ENCODE results near the gene PRKAR2B.
A peak's percentile ranks its signal among the peaks of the same experiment; 100 is the strongest.
"Not testable (repeated sequence)": the region's sequence is repeated elsewhere in the genome, so short reads cannot be mapped to it uniquely, and the experiment has no call there.

The PRKAR2B gene

DNA sequence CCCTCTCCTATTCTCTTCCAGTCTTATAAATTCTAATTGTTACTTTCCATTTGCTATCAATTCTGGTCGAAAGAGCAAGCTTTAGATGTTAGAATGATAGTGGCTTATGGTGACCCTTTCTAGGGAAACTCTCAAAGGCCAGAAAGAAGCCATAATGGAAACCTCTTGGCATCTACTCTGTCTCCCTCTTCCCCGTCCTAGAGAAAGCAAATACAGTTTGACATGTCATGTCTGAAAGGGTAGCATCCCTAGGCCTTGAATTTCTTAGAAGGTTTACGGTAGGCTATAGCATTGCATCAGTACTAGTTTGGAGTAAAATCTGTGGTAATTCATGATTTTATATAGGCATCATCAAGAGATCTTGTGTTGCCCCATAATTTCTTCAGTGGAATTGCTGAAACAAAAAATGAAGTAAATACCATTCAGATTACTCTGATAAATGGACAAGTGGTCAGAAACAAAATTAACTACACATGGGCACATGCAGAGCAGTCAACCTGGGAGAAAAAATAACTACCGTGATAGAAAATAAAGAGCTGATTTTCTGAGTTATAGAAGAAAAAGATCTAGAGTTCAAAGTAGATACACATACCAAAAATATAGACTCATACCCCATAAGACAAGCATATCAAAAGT lies 4.4 kb downstream of the PRKAR2B start:
- DNase-seq (ENCODE audit: low read depth) = peak; percentile 48

DNA sequence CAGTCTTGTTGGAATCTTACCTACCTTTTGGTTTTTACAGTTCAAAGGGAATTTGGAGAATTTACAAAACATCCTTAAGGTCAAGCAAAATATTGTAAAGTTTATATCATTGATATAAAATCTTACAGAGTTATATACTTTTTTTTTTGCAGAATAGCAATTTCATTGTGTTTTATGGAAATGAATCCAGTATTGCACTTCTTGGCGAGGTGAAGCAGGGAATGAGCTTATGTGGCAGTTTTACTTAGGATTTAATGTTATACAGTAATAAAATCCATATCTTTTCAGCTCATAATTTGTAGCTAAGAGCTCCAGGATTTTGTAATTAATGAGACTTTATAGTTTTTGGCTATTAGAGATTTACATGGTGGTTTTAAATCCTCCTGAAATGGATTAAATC lies 5.0 kb downstream of the PRKAR2B start:
- DNase-seq (ENCODE audit: low read depth) = no peak

DNA sequence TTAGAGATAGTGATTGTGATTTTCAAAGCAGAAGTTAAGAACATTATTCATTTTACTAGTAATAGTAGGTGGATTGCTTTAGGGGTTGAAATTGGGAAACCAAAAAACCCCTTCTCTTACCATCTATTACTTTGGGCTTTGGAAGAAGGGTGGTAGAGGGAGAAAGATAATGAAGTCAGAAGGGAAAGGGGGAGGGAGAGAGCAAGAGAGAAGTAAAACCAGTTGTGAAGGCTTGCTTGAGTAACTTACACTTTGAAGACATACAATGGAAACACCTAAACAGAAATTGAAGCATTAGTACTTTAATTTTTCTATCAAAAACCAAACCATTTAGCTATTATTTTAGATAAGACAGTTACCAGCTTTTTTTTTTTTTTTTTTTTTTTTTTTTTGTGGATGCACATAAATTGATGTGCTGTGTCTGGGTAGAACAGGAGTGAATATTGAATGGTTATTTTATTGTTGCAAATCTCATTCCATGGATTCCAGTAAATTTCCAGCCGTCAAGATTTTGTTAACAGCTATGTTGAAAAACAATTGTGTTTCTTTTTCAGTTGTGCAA lies 5.5 kb downstream of the PRKAR2B start:
- no peak for DNase-seq (ENCODE audit: low read depth)

- DNase-seq (ENCODE audit: low read depth) = peak; percentile 56
Measured at GRCh38 chr7:107051376-107051775, 6.9 kb downstream of the PRKAR2B start.

GRCh38 chr7:107054965-107055364 lies 10.5 kb downstream of the PRKAR2B start:
- not testable (repeated sequence) for DNase-seq (ENCODE audit: low read depth)

- DNase-seq (ENCODE audit: low read depth) = not testable (repeated sequence)
Measured at GRCh38 chr7:107056058-107056457, 11.6 kb downstream of the PRKAR2B start.

- no peak for DNase-seq (ENCODE audit: low read depth)
Measured at GRCh38 chr7:107056728-107057473, 12.4 kb downstream of the PRKAR2B start.

- DNase-seq (ENCODE audit: low read depth) = no peak
Measured at GRCh38 chr7:107057474-107057833, 12.9 kb downstream of the PRKAR2B start.

DNA sequence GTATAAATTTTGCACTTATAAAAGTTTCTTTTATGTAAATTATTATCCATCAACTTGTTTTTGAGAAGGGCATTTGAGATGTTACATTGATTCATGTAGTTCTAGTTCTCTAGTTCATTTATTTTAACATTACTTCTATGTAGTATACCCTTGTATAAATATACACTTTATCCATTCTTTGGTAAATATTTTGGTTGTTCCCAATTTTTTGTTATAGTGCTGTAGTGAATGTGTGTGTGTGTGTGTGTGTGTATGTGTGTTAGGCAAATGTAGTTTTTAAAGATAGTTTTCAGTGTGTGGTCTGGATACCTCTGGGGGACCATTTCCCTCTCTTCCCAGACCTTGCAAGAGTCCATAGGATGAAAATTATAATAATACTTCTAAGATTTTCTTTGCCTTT lies 15.0 kb downstream of the PRKAR2B start:
- no peak for DNase-seq (ENCODE audit: low read depth)

DNA sequence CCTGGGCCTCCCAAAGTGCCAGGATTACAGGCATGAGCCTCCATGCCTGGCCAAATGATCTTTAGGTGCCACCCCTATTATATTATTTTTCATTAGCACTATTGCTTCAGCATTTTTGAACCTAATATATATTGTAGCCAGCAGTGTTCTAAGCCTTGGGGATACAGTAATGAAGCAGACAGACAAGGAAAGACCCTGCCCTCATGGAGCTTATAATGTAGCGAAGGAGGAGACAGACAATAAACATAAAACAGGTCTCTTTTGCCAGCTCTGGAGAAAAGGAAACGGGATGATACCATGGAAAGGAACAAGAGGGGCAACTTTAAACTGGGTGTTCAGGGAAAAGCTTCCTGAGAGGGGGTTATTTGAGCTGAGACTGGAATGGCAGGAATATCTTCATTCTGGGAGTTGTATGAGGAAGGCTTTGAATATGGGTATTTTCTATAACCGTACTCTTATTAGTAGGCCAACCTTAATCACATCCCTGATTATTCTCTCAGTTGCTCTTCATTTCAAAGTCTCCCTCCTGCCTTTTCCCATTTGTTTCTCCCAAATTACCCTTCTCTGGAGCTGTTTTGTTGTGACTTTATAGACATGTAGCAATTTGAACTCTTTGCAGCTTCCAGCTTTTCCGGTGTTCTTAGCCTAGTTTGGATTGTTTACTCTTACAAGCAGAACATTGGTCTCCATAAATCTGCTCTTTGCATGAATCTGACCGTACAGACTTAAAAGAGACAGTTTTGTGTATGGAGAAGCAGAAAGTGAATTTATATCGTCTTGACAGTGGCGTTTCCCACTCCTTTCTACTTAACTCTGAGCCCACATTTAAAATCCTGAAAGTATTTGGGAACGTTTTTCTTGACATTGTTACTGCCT lies 19.0 kb downstream of the PRKAR2B start:
- DNase-seq (ENCODE audit: low read depth) = no peak

- DNase-seq (ENCODE audit: low read depth) = no peak
Measured at GRCh38 chr7:107064255-107064654, 19.8 kb downstream of the PRKAR2B start.

GRCh38 chr7:107065929-107066247 lies 21.4 kb downstream of the PRKAR2B start:
- no peak for DNase-seq (ENCODE audit: low read depth)

DNA sequence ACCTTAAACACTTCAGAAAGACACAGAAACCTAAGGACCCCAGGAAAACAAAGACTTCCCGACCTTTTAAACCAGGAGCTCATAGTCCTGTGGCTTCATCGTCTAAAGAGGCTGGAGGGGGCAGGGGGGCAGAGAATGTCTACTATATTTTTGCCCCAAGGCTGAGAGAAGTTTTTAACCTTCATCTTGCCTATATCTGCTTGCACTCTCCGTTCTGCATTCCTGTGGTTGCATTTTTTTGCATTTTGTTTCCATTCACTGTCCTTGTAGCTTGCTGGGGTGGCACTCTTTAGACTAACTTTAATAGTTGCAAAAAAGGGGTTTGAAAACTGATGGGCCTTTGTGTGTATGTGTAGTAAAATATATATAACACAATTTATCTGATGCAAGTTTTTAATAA lies 23.7 kb downstream of the PRKAR2B start:
- DNase-seq (ENCODE audit: low read depth) = no peak

GRCh38 chr7:107069457-107069856 lies 25.0 kb downstream of the PRKAR2B start:
- DNase-seq (ENCODE audit: low read depth) = no peak

- DNase-seq (ENCODE audit: low read depth) = no peak
Measured at GRCh38 chr7:107070710-107071109, 26.2 kb downstream of the PRKAR2B start.

- DNase-seq (ENCODE audit: low read depth) = no peak
Measured at GRCh38 chr7:107071129-107071528, 26.6 kb downstream of the PRKAR2B start.

GRCh38 chr7:107072133-107072532 lies 27.6 kb downstream of the PRKAR2B start:
- DNase-seq (ENCODE audit: low read depth) = no peak

GRCh38 chr7:107075863-107076574 lies 31.5 kb downstream of the PRKAR2B start:
- DNase-seq (ENCODE audit: low read depth) = no peak

DNA sequence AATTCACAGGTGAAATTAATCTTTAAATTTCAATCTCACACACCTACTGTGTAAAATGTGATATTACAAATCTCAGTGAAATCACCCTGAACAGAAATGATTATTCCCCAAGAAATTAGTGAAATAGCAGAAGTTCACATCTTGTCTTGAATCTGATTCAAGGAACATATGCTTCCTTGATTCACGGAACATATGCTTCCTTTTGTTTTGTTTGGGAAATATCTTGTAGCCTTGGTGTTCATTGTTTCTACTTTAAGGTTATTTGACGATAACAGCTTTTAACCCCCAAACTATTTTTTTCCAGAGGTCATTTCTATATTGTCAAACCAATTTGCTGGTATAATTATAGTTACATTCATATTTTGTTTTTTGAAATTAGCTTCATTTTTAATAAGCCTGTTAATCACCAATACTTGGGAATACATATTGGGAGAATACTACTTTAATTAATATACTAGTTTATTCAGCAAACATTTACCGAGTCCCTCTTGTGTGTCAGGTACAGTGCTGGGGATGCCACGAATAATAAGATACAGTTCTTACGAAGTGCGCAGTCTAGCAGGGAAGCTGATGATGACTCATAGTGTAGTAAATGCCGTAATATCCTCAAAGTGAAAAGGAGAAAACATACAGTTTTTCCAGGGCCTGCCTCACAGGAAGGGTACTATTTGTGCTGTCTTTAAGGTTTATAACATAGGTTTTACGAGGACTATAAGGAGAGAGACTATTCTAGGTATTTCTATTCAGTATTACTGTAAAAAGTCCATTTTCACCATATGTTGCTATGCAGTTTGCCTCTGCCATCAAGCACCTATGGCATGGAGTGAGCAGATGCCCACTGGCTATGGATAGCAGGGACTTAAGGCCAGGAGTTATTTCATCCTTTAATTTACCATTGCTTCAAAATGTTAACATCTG lies 32.5 kb downstream of the PRKAR2B start:
- no peak for DNase-seq (ENCODE audit: low read depth)

- DNase-seq (ENCODE audit: low read depth) = no peak
Measured at GRCh38 chr7:107077699-107078516, 33.4 kb downstream of the PRKAR2B start.
